Smooth muscle cell (in vitro differentiated cells): ENCODE measurements around the gene DOCK4. TPM values are rescaled to one million over a fixed set of nuclear protein-coding genes. Genes with fewer than 3 reads are reported as not detected.

Experiments
- DNase-seq: peaks from one replicate; lab custom pipeline; 2025; ENCODE audit not compliant: unreplicated experiment; lab: John Stamatoyannopoulos, UW
- H2AFZ ChIP-seq: fragments of 200-600 bp; sonication (generic); 2 replicates; pipeline ENCODE4 v1.6.0; 2016; ENCODE audit warnings: antibody characterized with exemption, low read depth, mild to moderate bottlenecking
- H3F3A ChIP-seq: fragments of 200-600 bp; sonication (generic); 2 replicates; pipeline ENCODE4 v1.6.0; 2017; ENCODE audit warnings: antibody characterized with exemption, low read depth
- H3K27ac ChIP-seq: fragments of 200-600 bp; sonication (generic); 2 replicates; pipeline ENCODE4 v1.5.1; 2016; ENCODE audit warnings: low read depth, mild to moderate bottlenecking
- H3K27me3 ChIP-seq: fragments of 200-600 bp; sonication (generic); 2 replicates; pipeline ENCODE4 v1.6.1; 2016; ENCODE audit warnings: low read depth, mild to moderate bottlenecking
- H3K36me3 ChIP-seq: fragments of 200-600 bp; sonication (generic); 2 replicates; pipeline ENCODE4 v1.5.1; 2016; ENCODE audit warnings: low read depth
- H3K4me1 ChIP-seq: fragments of 200-600 bp; sonication (generic); 2 replicates; pipeline ENCODE4 v1.5.1; 2016; ENCODE audit warnings: low read depth
- H3K4me2 ChIP-seq: fragments of 200-600 bp; sonication (generic); 2 replicates; pipeline ENCODE4 v1.6.0; 2016; ENCODE audit warnings: mild to moderate bottlenecking
- H3K4me3 ChIP-seq: fragments of 200-600 bp; sonication (generic); 2 replicates; pipeline ENCODE4 v1.5.1; 2016; ENCODE audit warnings: mild to moderate bottlenecking
- H3K79me2 ChIP-seq: fragments of 200-600 bp; sonication (generic); 2 replicates; pipeline ENCODE4 v1.6.0; 2016; ENCODE audit warnings: low read depth, mild to moderate bottlenecking
- H3K9ac ChIP-seq: fragments of 200-600 bp; sonication (generic); 2 replicates; pipeline ENCODE4 v1.6.0; 2016; ENCODE audit warnings: low read depth
- H3K9me3 ChIP-seq: fragments of 200-600 bp; sonication (generic); replicated peaks from 2 replicates; pipeline ENCODE4 v1.5.1; 2016; ENCODE audit warnings: low read depth
- H4K20me1 ChIP-seq: fragments of 200-600 bp; sonication (generic); 2 replicates; pipeline ENCODE4 v1.6.0; 2016; ENCODE audit warnings: low read depth
- CTCF ChIP-seq: fragments of 200-600 bp; sonication (generic); IDR thresholded peaks from 2 replicates; pipeline ENCODE4 v1.5.1; 2017; ENCODE audit warnings: borderline replicate concordance, mild to moderate bottlenecking, antibody characterized with exemption; ENCODE audit not compliant: insufficient read depth, poor library complexity, severe bottlenecking
- WGBS: methylation state at CpG from one replicate; pipeline ENCODE4 v1.1.7; 2016; ENCODE audit warnings: low lambda C conversion rate; 5-methylcytosine and 5-hydroxymethylcytosine counted together
- polyA plus RNA-seq: library from polyadenylated mRNA; unstranded; fragments of >200 nt; fragmentation: Nextera tagmentation; extraction: Ambion mirVana; gene quantifications from 2 replicates; pipeline ENCODE4 v1.2.1, GENCODE V29; 2016
- total RNA-seq: library from RNA; depleted of rRNA; stranded (reverse); fragments of >200 nt; gene quantifications from 2 replicates; pipeline ENCODE4 v1.2.3, GENCODE V29; 2014

The DOCK4 gene
- total and polyA plus RNA-seq, 2 experiments from 2014 or later, result 7.4 to 20.5 TPM

DNA sequence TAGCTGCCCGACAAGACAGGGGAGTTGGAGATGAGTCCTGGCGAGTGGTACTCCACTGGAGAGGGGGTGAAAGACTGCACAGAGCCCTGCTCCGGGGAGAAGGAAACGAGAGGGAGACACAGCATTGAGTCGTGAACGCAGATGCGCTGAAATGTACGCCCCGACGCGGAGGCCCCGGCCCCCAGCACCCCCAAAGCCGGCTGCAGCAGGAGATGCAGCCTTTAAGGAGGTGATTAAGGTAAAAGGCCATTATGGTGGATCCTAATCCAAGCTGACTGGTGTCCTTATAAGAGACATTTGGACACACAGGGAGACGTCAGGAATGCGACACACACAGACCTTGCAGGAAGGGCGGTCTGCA lies 477.6 kb downstream of the DOCK4 start:
- no peak for DNase-seq
- Histone ChIP-seq H3F3A (no peaks in the 10 kb centered on the region), H3K4me1 (no peaks in the 10 kb centered on the region), H3K9me3 (no peaks in the 10 kb centered on the region), H4K20me1 (no peaks in the 10 kb centered on the region), H3K4me3 (no peak overlapping the region), H3K4me2 (no peak overlapping the region), H3K27ac (no peak overlapping the region), H3K9ac (no peak overlapping the region), H3K27me3 (no peaks in the 10 kb centered on the region), H2AFZ (no peak overlapping the region), H3K36me3 (no peaks in the 10 kb centered on the region), H3K79me2 (no peaks in the 10 kb centered on the region)
- TF ChIP-seq CTCF, result no peak
- WGBS, result 94% methylated on average over 16 of the region's 16 CpGs

DNA sequence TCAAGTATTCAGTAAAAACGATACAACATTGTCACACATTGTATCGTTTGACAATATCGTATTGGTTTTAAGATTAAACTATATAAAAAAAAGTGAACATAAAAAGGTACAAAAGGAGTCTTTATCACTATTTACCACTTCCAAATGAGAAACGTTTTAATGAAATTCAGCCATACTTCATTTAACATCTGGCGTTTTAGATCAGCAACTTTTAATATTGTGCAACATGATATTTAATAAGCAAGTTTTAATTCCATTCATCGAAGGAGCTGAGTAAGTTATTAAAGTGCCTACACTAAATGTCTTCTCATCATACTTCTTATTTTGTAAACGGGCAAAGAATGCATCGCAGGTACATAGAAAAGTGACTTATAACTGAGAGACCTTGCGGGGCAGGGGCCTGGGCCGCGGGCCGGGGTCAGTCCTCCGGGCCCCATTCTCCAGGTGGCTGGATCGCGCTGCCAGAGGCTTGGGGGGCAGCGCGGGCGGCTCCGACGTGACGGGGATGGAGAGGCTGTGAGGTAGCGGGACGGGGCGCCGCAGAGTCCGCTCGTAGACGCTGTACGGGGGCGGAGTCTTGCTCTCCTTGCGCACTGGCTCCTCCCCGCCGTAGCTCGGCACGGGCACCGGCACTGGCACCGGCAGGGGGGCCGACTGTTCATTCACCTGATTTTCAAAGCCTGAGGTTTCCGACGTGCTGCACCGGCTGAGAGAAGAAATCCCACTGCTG lies 478.1 kb downstream of the DOCK4 start:
- WGBS, result 93% methylated on average over 29 of the region's 41 CpGs
- TF ChIP-seq CTCF, result no peak

GRCh38 chr7:111718886-111719285 lies 487.3 kb downstream of the DOCK4 start:
- no peak for TF ChIP-seq CTCF
- Histone ChIP-seq H3F3A (no peaks in the 10 kb centered on the region), H4K20me1 (no peaks in the 10 kb centered on the region), H3K27me3 (no peaks in the 10 kb centered on the region), H3K4me2 (no peak overlapping the region), H3K27ac (no peak overlapping the region), H3K79me2 (no peaks in the 10 kb centered on the region), H3K4me1 (no peaks in the 10 kb centered on the region), H3K4me3 (no peak overlapping the region), H2AFZ (no peak overlapping the region), H3K9me3 (no peaks in the 10 kb centered on the region), H3K9ac (no peak overlapping the region), H3K36me3 (no peaks in the 10 kb centered on the region)
- no peak for DNase-seq
- WGBS, result 82% methylated on average over 3 of the region's 3 CpGs

More for the DNA sequence above, 478.1 kb downstream of the DOCK4 start:
- H3K36me3 ChIP-seq, result no peaks in the 10 kb centered on the region
- no peaks in the 10 kb centered on the region for H3K9me3 ChIP-seq
- no peaks in the 10 kb centered on the region for H3K27me3 ChIP-seq
- no peak overlapping the region for H3K9ac ChIP-seq
- no peak overlapping the region for H3K27ac ChIP-seq
- H2AFZ ChIP-seq, result no peak overlapping the region
- no peak for DNase-seq
- no peak overlapping the region for H3K4me3 ChIP-seq
- H3K4me1 ChIP-seq, result no peaks in the 10 kb centered on the region
- H3K79me2 ChIP-seq, result no peaks in the 10 kb centered on the region
- no peak overlapping the region for H3K4me2 ChIP-seq
- H4K20me1 ChIP-seq, result no peaks in the 10 kb centered on the region
- no peaks in the 10 kb centered on the region for H3F3A ChIP-seq
